ENCODE data around the gene TLE3.

DNA sequence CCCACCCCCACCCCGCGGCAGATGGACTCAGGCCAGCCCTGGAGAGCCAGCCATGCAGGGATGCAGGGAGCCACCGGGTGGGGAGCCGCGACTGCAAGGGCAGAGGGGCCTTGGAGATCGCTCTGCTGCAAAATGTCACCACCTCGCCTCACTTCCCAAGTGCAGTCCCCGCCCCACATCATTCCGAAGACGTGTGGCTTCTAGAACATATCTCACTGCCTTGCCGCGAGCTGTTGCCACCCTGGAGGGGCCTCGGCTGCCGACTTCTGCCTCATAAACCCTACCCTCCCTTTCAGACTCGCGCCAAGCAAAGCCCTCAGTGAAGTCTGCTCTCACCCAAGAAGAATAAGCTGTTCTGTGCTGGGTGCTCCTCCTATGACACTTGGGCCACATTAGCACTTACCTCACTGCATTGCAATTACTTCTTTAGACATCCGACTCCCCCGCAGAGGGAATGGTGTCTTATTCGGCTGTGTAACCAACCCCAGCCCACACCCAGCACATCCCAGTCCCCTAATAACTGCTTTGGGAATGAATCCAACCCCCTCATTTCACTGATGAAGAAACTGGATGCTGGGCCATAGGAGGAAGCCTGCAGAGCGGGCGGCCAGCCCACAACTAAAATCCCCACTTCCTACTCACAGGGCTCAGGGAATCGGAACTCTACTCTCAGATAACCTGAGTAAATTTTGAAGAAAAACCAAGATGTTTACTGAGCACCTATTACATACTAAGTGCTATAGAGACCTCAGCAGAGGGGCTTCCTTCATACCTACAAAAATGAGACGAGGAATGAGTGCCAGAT is 8.6 kb downstream of the TLE3 start:
- TF ChIP-seq, protein P1, sequence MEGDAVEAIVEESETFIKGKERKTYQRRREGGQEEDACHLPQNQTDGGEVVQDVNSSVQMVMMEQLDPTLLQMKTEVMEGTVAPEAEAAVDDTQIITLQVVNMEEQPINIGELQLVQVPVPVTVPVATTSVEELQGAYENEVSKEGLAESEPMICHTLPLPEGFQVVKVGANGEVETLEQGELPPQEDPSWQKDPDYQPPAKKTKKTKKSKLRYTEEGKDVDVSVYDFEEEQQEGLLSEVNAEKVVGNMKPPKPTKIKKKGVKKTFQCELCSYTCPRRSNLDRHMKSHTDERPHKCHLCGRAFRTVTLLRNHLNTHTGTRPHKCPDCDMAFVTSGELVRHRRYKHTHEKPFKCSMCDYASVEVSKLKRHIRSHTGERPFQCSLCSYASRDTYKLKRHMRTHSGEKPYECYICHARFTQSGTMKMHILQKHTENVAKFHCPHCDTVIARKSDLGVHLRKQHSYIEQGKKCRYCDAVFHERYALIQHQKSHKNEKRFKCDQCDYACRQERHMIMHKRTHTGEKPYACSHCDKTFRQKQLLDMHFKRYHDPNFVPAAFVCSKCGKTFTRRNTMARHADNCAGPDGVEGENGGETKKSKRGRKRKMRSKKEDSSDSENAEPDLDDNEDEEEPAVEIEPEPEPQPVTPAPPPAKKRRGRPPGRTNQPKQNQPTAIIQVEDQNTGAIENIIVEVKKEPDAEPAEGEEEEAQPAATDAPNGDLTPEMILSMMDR (IDR thresholded peaks at IDR 0.05) = no peak
- TF ChIP-seq POLR2A (IDR thresholded peaks at IDR 0.05) = no peak
